T-helper 9 cell (primary cell): ENCODE results near the gene SEMA5A.

Source experiments
- DNase-seq: peaks from one replicate; pipeline ENCODE4 v3.0.0-alpha.2; 2020

Gene SEMA5A

GRCh38 chr5:9547122-9547947, 1.5 kb upstream of the SEMA5A start:
- DNase-seq: no peak

- DNase-seq: no peak
Measured at GRCh38 chr5:9545136-9545991, 511 bp downstream of the SEMA5A start.

- DNase-seq: peak; percentile 9
Measured at GRCh38 chr5:9544502-9545135, 1.3 kb downstream of the SEMA5A start.

GRCh38 chr5:9544056-9544455, 1.8 kb downstream of the SEMA5A start:
- no peak for DNase-seq

- no peak for DNase-seq
Measured at GRCh38 chr5:9543311-9543920, 2.5 kb downstream of the SEMA5A start.

- no peak for DNase-seq
Measured at GRCh38 chr5:9540791-9541190, 5.1 kb downstream of the SEMA5A start.

GRCh38 chr5:9538504-9538903, 7.4 kb downstream of the SEMA5A start:
- no peak for DNase-seq

GRCh38 chr5:9537223-9538141, 8.4 kb downstream of the SEMA5A start:
- no peak for DNase-seq

GRCh38 chr5:9536717-9537116, 9.2 kb downstream of the SEMA5A start:
- no peak for DNase-seq

- DNase-seq: no peak
Measured at GRCh38 chr5:9534881-9535517, 10.9 kb downstream of the SEMA5A start.

- no peak for DNase-seq
Measured at GRCh38 chr5:9533562-9534364, 12.1 kb downstream of the SEMA5A start.

GRCh38 chr5:9533096-9533495, 12.8 kb downstream of the SEMA5A start:
- DNase-seq: no peak

GRCh38 chr5:9529513-9529912, 16.4 kb downstream of the SEMA5A start:
- no peak for DNase-seq

- no peak for DNase-seq
Measured at GRCh38 chr5:9529041-9529480, 16.8 kb downstream of the SEMA5A start.

- no peak for DNase-seq
Measured at GRCh38 chr5:9524941-9525340, 20.9 kb downstream of the SEMA5A start.

- no peak for DNase-seq
Measured at GRCh38 chr5:9523090-9523823, 22.6 kb downstream of the SEMA5A start.

- no peak for DNase-seq
Measured at GRCh38 chr5:9519537-9519936, 26.3 kb downstream of the SEMA5A start.

- DNase-seq: no peak
Measured at GRCh38 chr5:9516591-9516990, 29.3 kb downstream of the SEMA5A start.

GRCh38 chr5:9515436-9515835, 30.4 kb downstream of the SEMA5A start:
- DNase-seq: no peak

GRCh38 chr5:9514968-9515367, 30.9 kb downstream of the SEMA5A start:
- DNase-seq: no peak
